ENCODE results near the gene SVBP.
"Not testable (repeated sequence)": the region's sequence is repeated elsewhere in the genome, so short reads cannot be mapped to it uniquely, and the experiment has no call there.

The SVBP gene

GRCh38 chr1:42841010-42841409 lies 23.8 kb upstream of the SVBP start:
- no peak for DNase-seq

- no peak for DNase-seq
Measured at GRCh38 chr1:42838482-42839190, 21.4 kb upstream of the SVBP start.

GRCh38 chr1:42837709-42838108 lies 20.5 kb upstream of the SVBP start:
- no peak for DNase-seq

- DNase-seq = no peak
Measured at GRCh38 chr1:42835422-42835821, 18.2 kb upstream of the SVBP start.

GRCh38 chr1:42834803-42835202 lies 17.6 kb upstream of the SVBP start:
- no peak for DNase-seq

GRCh38 chr1:42833981-42834380 lies 16.8 kb upstream of the SVBP start:
- no peak for DNase-seq

- DNase-seq = no peak
Measured at GRCh38 chr1:42832641-42833240, 15.5 kb upstream of the SVBP start.

- no peak for DNase-seq
Measured at GRCh38 chr1:42831273-42831672, 14.1 kb upstream of the SVBP start.

GRCh38 chr1:42830631-42831030 lies 13.4 kb upstream of the SVBP start:
- no peak for DNase-seq

- DNase-seq = no peak
Measured at GRCh38 chr1:42825036-42825851, 8.0 kb upstream of the SVBP start.

- DNase-seq = no peak
Measured at GRCh38 chr1:42824481-42825035, 7.4 kb upstream of the SVBP start.

GRCh38 chr1:42822800-42823392 lies 5.7 kb upstream of the SVBP start:
- DNase-seq = no peak

GRCh38 chr1:42821690-42822089 lies 4.5 kb upstream of the SVBP start:
- DNase-seq = no peak

- DNase-seq = no peak
Measured at GRCh38 chr1:42820813-42821212, 3.6 kb upstream of the SVBP start.

- DNase-seq = no peak
Measured at GRCh38 chr1:42817976-42818375, 779 bp upstream of the SVBP start.

- DNase-seq = no peak
Measured at GRCh38 chr1:42817440-42817767, 207 bp upstream of the SVBP start.

GRCh38 chr1:42815941-42816584 lies 1.1 kb downstream of the SVBP start:
- no peak for DNase-seq

GRCh38 chr1:42814815-42815214 lies 2.4 kb downstream of the SVBP start:
- not testable (repeated sequence) for DNase-seq

- DNase-seq = no peak
Measured at GRCh38 chr1:42807056-42807668, 10.0 kb downstream of the SVBP start.

GRCh38 chr1:42806593-42806992 lies 10.6 kb downstream of the SVBP start:
- no peak for DNase-seq

GRCh38 chr1:42806171-42806570 lies 11.0 kb downstream of the SVBP start:
- DNase-seq = no peak

- no peak for DNase-seq
Measured at GRCh38 chr1:42801832-42802473, 15.2 kb downstream of the SVBP start.
